ENCODE results near the gene SMYD3.

DNA sequence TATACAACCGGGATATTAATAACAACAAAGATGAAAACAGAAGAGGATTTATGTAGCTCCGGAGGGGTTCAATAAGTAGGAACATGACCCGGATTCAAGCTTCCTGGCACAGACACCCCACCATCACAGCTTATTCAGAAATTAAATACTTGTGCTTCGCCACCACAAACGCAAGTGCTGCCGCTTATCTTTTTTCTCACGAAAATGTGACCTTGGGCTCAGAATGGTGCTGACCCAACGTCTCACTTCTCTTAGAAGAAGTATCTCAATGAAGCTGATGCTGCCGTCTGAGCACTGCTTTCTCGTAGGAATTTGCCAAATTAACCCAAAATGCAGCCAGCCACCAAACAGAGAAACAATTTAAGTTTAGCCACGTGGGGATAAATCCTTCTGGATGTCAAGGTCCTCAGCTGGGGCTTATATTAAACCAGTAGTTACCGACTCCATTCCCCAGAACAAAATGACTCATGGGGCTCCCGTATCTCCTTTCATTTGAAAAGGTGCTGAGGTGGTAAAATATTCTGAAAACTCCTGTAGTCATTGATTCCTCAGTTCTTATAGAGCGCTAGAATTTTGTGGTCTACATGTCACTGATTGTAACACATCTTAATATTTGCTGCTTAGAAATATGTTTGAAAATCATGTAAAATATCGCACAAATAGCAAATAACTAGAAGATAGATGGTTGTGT lies 466.7 kb downstream of the SMYD3 start:
- TF ChIP-seq CTCF (IDR thresholded peaks at IDR 0.05; ENCODE audit: extremely low read depth in 1 of 2, insufficient read depth in 1 of 2, low read depth in 1 of 2, low read length in 2 of 2), result no peak
- TF ChIP-seq POLR2A (IDR thresholded peaks at IDR 0.05; ENCODE audit: low read depth, low read length), result no peak
- no peak for TF ChIP-seq POLR2AphosphoS5 (IDR thresholded peaks at IDR 0.05; ENCODE audit: insufficient read depth, low read depth, low read length)
